H1 (cell line): Measurements from ENCODE around the gene ABCC9. TPM values are rescaled to one million over a fixed set of nuclear protein-coding genes. Genes with fewer than 3 reads are reported as not detected.

Experiments used
- CHD7 ChIP-seq: fragments of 300-600 bp; sonication (generic); IDR thresholded peaks from 2 replicates; pipeline ENCODE4 v1.7.1; 2012; ENCODE audit warnings: low read length, moderate library complexity, mild to moderate bottlenecking, inconsistent platforms; ENCODE audit not compliant: insufficient replicate concordance
- HDAC2 ChIP-seq, 2 experiments: fragments of 300-600 bp in 1 of 2; sonication (generic) in 1 of 2; IDR thresholded peaks; 2 replicates each; pipeline ENCODE4 v1.6.1; 2011 to 2012; ENCODE audit warnings: low read depth in 2 of 2, low read length in 2 of 2, mild to moderate bottlenecking in 2 of 2, moderate library complexity in 2 of 2, borderline replicate concordance in 1 of 2, inconsistent platforms in 1 of 2
- POU5F1 ChIP-seq: IDR thresholded peaks from 2 replicates; pipeline ENCODE4 v1.6.1; 2011; ENCODE audit warnings: low read depth, mild to moderate bottlenecking, low read length, moderate library complexity
- RAD21 ChIP-seq, 2 experiments: IDR thresholded peaks in 1 of 2; conservative IDR thresholded peaks in 1 of 2; 2 replicates each; pipeline ENCODE4 v1.6.1; 2011; ENCODE audit warnings: low read depth in 2 of 2, low read length in 2 of 2, improper control_type of control experiment in 1 of 2, inconsistent platforms in 1 of 2, mild to moderate bottlenecking in 1 of 2, moderate library complexity in 1 of 2
- polyA plus RNA-seq, 7 experiments: library from polyadenylated mRNA; depleted of rRNA in 3 of 7; stranded (reverse) in 5 of 7; unstranded in 2 of 7; fragments of >200 nt in 5 of 7; fragments of 200-250 nt in 2 of 7; gene quantifications; 1 replicate in 5 of 7; 2 replicates in 1 of 7; 4 replicates in 1 of 7; pipeline versions ENCODE4 v1.2.1 to v1.2.3, GENCODE V29; 2011 to 2013; ENCODE audit warnings: missing spikeins in 2 of 7, mixed read lengths in 2 of 7
- total RNA-seq: library from RNA; stranded (reverse); fragmentation: NEBNext Ultra II Directional; extraction: Animal tissue kit (Norgen Biotek cat#: 25700); gene quantifications from 2 replicates; pipeline ENCODE4 v1.2.1, GENCODE V29; 2021

The ABCC9 gene
- total and polyA plus RNA-seq, 2 of the 8 experiments (the other 6 are each of a cell fraction or from before 2014, with no cell fraction given) = under 0.01 TPM; not detected in 1

- TF ChIP-seq CHD7 (no peak), RAD21 (IDR thresholded peaks at IDR 0.05 in 1 of 2, conservative IDR thresholded peaks at IDR 0.05 in 1 of 2; ENCODE audit: low read depth in 2 of 2, low read length in 2 of 2) (no peak), POU5F1 (no peak), HDAC2 (IDR thresholded peaks at IDR 0.05; ENCODE audit: borderline replicate concordance in 1 of 2, low read depth in 2 of 2, low read length in 2 of 2) (no peak)
These were observed 176.3 kb downstream of the ABCC9 start (continued) for GRCh38 chr12:21764950-21765349.
